ENCODE results near the gene CHAF1A. TPM values are rescaled to one million over a fixed set of nuclear protein-coding genes. Genes with fewer than 3 reads are reported as not detected.

The CHAF1A gene
- total and polyA plus RNA-seq, 2 of the 8 experiments (the other 6 are each of a cell fraction or from before 2014, with no cell fraction given), result 122 to 147 TPM

DNA sequence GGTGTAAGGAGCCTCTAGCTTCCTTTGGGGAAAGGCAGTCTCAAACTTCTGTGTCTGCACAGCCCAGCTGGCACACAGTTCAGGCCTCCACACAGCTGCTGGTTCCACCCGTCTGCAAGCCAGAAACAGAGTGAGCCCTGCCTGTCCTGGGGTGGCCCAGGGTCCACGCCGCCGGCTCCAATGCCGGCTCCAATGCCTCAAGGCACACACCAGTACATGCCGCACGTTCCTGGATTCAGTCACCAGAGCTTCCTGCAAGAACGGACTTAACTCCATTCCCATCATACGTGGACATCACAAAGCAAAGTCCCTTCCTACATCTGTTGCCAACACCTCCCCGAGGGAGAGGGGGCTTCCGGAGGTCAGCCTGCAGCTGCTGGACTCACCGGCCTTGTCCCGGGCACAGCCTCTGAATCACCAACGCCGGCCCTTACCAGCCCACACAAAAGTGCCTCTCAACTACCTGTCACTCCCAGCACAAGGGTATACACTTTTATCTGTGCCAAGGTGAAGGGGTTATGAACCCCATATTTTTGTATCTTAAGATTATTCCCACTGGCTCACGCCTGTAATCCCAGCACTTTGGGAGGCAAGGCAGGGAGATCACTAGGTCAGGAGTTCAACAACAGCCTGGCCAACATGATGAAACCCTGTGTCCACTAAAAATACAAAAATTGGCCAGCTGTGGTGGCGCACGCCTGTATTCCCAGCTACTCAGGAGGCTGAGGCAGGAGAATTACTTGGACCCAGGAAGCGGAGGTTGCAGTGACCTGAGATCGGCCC lies 10.5 kb upstream of the CHAF1A start:
- CTCF ChIA-PET (ENCODE audit: partially characterized antibody), result interaction anchor here (0.8 to 7.2 kb wide), 10 partner anchors 9 to 125 kb away, joined by 3 to 72 read pairs (median 8); partner anchors contain the start of genes CHAF1A and SH3GL1
- DNase-seq (ENCODE audit: low read depth in 1 of 2, low spot score in 2 of 2), result no peak

More for the DNA sequence above, 10.5 kb upstream of the CHAF1A start:
- Histone ChIP-seq H2BK120ac (replicated peaks; ENCODE audit: low read depth, low read length) (no peak overlapping the region), H3K79me2 (ENCODE audit: control insufficient read depth in 1 of 2, insufficient read depth in 2 of 2, low read length in 2 of 2) (peaks cover 0 to 84% of the 10 kb centered on the region in 2 experiments; a peak in 2 of 4 replicates), H3K14ac (ENCODE audit: insufficient read length) (no peak overlapping the region), H4K8ac (ENCODE audit: extremely low read depth, insufficient read depth, low read length) (no peak overlapping the region), H2BK12ac (ENCODE audit: low read depth, low read length) (no peak overlapping the region), H2AK5ac (ENCODE audit: low read depth, low read length) (no peak overlapping the region), H3K4me2 (ENCODE audit: insufficient read depth in 1 of 2, low read depth in 2 of 2, low read length in 2 of 2) (peak overlapping the region in 1 of 2 experiments; percentile 89; a peak in 1 of 4 replicates), H2AFZ (ENCODE audit: low read length) (no peak overlapping the region), H3K4me3 (ENCODE audit: extremely low read depth in 1 of 4, insufficient read depth in 2 of 4, low read depth in 3 of 4, low read length in 4 of 4) (no peak overlapping the region), H3K4me1 (replicated peaks in 1 of 4; ENCODE audit: control insufficient read depth in 3 of 4, insufficient read depth in 4 of 4, low read length in 3 of 4) (peaks cover 10 to 39% (median 26%) of the 10 kb centered on the region in 4 experiments), H2BK20ac (ENCODE audit: low read length) (no peak overlapping the region), H3K9me3 (ENCODE audit: insufficient read depth in 2 of 2, low read depth in 1 of 2, low read length in 1 of 2) (no peaks in the 10 kb centered on the region), H3K79me1 (ENCODE audit: low read depth, low read length) (peaks cover 37% of the 10 kb centered on the region), H3K23ac (ENCODE audit: insufficient read length) (no peak overlapping the region), H3K4ac (replicated peaks; ENCODE audit: insufficient read length, low read depth, low read length) (no peak overlapping the region), H3K36me3 (ENCODE audit: control insufficient read depth in 2 of 4, insufficient read depth in 4 of 4, low read length in 3 of 4) (no peaks in the 10 kb centered on the region), H3K18ac (ENCODE audit: extremely low read depth, low read length) (no peak overlapping the region), H3K23me2 (ENCODE audit: low read depth, low read length) (no peaks in the 10 kb centered on the region; the same call in 1 of the 2 replicates), H3K56ac (replicated peaks; ENCODE audit: insufficient read length, low read depth, low read length) (no peak overlapping the region), H3K27ac (ENCODE audit: low read depth, low read length) (no peak overlapping the region), H2BK5ac (ENCODE audit: low read depth, low read length) (no peak overlapping the region), H4K91ac (replicated peaks; ENCODE audit: insufficient read length, low read length) (no peak overlapping the region), H4K5ac (ENCODE audit: insufficient read length, low read depth, low read length) (no peak overlapping the region), H3K27me3 (replicated peaks in 1 of 4; ENCODE audit: control insufficient read depth in 3 of 4, extremely low read depth in 1 of 4, insufficient read depth in 3 of 4, low read length in 3 of 4) (no peaks in the 10 kb centered on the region), H2BK15ac (ENCODE audit: low read length) (no peak overlapping the region), H3K9ac (replicated peaks in 1 of 4; ENCODE audit: extremely low read depth in 1 of 4, low read depth in 3 of 4, low read length in 3 of 4) (peak overlapping the region in 1 of 4 experiments; percentile 20; a peak in 3 of 7 replicates), H4K20me1 (replicated peaks in 1 of 2; ENCODE audit: control insufficient read depth in 1 of 2, insufficient read depth in 2 of 2, low read length in 2 of 2) (peaks cover 23 to 50% of the 10 kb centered on the region in 2 experiments)
- POLR2A ChIA-PET (ENCODE audit: partially characterized antibody), result interaction anchor here (0.7 to 5.2 kb wide), 9 partner anchors 10 to 58 kb away, joined by 3 to 57 read pairs (median 8); partner anchors contain the start of gene CHAF1A
- TF ChIP-seq MAFK (IDR thresholded peaks at IDR 0.05; ENCODE audit: low read depth, low read length), result no peak
- no peak for TF ChIP-seq CREB1 (IDR thresholded peaks at IDR 0.05)
- no peak for TF ChIP-seq SIRT6 (IDR thresholded peaks at IDR 0.05; ENCODE audit: low read length)
- TF ChIP-seq KDM1A (IDR thresholded peaks at IDR 0.05; ENCODE audit: borderline replicate concordance, low read length), result no peak
- TF ChIP-seq NANOG (IDR thresholded peaks at IDR 0.05; ENCODE audit: insufficient read depth, low read depth, low read length, poor library complexity, severe bottlenecking), result no peak
- TF ChIP-seq RFX5 (IDR thresholded peaks at IDR 0.05; ENCODE audit: borderline replicate concordance, low read depth, low read length), result no peak
- TF ChIP-seq HDAC2 (IDR thresholded peaks at IDR 0.05; ENCODE audit: borderline replicate concordance in 1 of 2, low read depth in 2 of 2, low read length in 2 of 2), result no peak
- TF ChIP-seq, protein P1, sequence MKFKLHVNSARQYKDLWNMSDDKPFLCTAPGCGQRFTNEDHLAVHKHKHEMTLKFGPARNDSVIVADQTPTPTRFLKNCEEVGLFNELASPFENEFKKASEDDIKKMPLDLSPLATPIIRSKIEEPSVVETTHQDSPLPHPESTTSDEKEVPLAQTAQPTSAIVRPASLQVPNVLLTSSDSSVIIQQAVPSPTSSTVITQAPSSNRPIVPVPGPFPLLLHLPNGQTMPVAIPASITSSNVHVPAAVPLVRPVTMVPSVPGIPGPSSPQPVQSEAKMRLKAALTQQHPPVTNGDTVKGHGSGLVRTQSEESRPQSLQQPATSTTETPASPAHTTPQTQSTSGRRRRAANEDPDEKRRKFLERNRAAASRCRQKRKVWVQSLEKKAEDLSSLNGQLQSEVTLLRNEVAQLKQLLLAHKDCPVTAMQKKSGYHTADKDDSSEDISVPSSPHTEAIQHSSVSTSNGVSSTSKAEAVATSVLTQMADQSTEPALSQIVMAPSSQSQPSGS (IDR thresholded peaks at IDR 0.05; ENCODE audit: low read length), result no peak
- FAIRE-seq, result no peak
- WGBS, 2 experiments (ENCODE audit: extremely low coverage in 1 of 2, insufficient coverage in 1 of 2, insufficient read length in 1 of 2, insufficient replicate concordance in 2 of 2, low coverage in 1 of 2, low lambda C conversion rate in 2 of 2, missing lambda C conversion rate in 1 of 2), result 91% methylated on average over 20 of the region's 20 CpGs; no CpG with 5 or more reads in 1 of the 2 experiments
